ENCODE results near the gene KCNQ2.

The KCNQ2 gene

GRCh38 chr20:63415647-63416391 is 56.6 kb downstream of the KCNQ2 start:
- no peak for ATAC-seq

GRCh38 chr20:63414720-63415430 is 57.6 kb downstream of the KCNQ2 start:
- ATAC-seq: no peak
- TF ChIP-seq CREB5 (CRISPR knock-in tag; IDR thresholded peaks at IDR 0.05; ENCODE audit: low read depth) (no peak), ESRRG (CRISPR knock-in tag; IDR thresholded peaks at IDR 0.05) (no peak), SNAI2 (CRISPR knock-in tag; IDR thresholded peaks at IDR 0.05) (no peak), ZC3H10 (CRISPR knock-in tag; IDR thresholded peaks at IDR 0.05) (no peak), BACH2 (CRISPR knock-in tag; IDR thresholded peaks at IDR 0.05; ENCODE audit: borderline replicate concordance) (no peak), CSRNP3 (CRISPR knock-in tag; IDR thresholded peaks at IDR 0.05) (no peak), PATZ1 (CRISPR knock-in tag; IDR thresholded peaks at IDR 0.05; ENCODE audit: borderline replicate concordance) (no peak), ZFP3 (CRISPR knock-in tag; IDR thresholded peaks at IDR 0.05) (no peak), PPARA (CRISPR knock-in tag; IDR thresholded peaks at IDR 0.05; ENCODE audit: borderline replicate concordance) (no peak), GLIS3 (CRISPR knock-in tag; IDR thresholded peaks at IDR 0.05) (no peak)

More at GRCh38 chr20:63415647-63416391, 56.6 kb downstream of the KCNQ2 start:
- no peak for TF ChIP-seq ZFP30 (CRISPR knock-in tag; IDR thresholded peaks at IDR 0.05)
- TF ChIP-seq OSR1 (CRISPR knock-in tag; IDR thresholded peaks at IDR 0.05): no peak
- no peak for TF ChIP-seq ZNF565 (CRISPR knock-in tag; conservative IDR thresholded peaks at IDR 0.05; ENCODE audit: low read depth)
- no peak for TF ChIP-seq GLIS3 (CRISPR knock-in tag; IDR thresholded peaks at IDR 0.05)
- TF ChIP-seq CSDC2 (CRISPR knock-in tag; IDR thresholded peaks at IDR 0.05): no peak
- TF ChIP-seq ISL1 (CRISPR knock-in tag; IDR thresholded peaks at IDR 0.05): no peak
- no peak for TF ChIP-seq ZNF70 (CRISPR knock-in tag; IDR thresholded peaks at IDR 0.05)
- TF ChIP-seq TSHZ2 (CRISPR knock-in tag; IDR thresholded peaks at IDR 0.05): no peak
- no peak for TF ChIP-seq PATZ1 (CRISPR knock-in tag; IDR thresholded peaks at IDR 0.05; ENCODE audit: borderline replicate concordance)
- no peak for TF ChIP-seq CREB5 (CRISPR knock-in tag; IDR thresholded peaks at IDR 0.05; ENCODE audit: low read depth)
- no peak for TF ChIP-seq ZC3H10 (CRISPR knock-in tag; IDR thresholded peaks at IDR 0.05)
- TF ChIP-seq ARNTL (CRISPR knock-in tag; IDR thresholded peaks at IDR 0.05; ENCODE audit: borderline replicate concordance, low read depth): no peak
- TF ChIP-seq SNAI2 (CRISPR knock-in tag; IDR thresholded peaks at IDR 0.05): no peak
- TF ChIP-seq POU6F1 (CRISPR knock-in tag; IDR thresholded peaks at IDR 0.05; ENCODE audit: borderline replicate concordance, low read depth): no peak
- TF ChIP-seq ZNF8 (CRISPR knock-in tag; IDR thresholded peaks at IDR 0.05): no peak

All from SK-N-SH treated with all-trans-retinoic acid at 6 μM for 48 hours (cell line).